ENCODE data around the gene NAIF1.
"Not testable (repeated sequence)": the region's sequence is repeated elsewhere in the genome, so short reads cannot be mapped to it uniquely, and the experiment has no call there.

NAIF1 gene, protein sequence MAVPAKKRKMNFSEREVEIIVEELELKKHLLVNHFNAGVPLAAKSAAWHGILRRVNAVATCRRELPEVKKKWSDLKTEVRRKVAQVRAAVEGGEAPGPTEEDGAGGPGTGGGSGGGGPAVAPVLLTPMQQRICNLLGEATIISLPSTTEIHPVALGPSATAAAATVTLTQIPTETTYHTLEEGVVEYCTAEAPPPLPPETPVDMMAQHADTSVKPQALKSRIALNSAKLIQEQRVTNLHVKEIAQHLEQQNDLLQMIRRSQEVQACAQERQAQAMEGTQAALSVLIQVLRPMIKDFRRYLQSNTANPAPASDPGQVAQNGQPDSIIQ

DNA sequence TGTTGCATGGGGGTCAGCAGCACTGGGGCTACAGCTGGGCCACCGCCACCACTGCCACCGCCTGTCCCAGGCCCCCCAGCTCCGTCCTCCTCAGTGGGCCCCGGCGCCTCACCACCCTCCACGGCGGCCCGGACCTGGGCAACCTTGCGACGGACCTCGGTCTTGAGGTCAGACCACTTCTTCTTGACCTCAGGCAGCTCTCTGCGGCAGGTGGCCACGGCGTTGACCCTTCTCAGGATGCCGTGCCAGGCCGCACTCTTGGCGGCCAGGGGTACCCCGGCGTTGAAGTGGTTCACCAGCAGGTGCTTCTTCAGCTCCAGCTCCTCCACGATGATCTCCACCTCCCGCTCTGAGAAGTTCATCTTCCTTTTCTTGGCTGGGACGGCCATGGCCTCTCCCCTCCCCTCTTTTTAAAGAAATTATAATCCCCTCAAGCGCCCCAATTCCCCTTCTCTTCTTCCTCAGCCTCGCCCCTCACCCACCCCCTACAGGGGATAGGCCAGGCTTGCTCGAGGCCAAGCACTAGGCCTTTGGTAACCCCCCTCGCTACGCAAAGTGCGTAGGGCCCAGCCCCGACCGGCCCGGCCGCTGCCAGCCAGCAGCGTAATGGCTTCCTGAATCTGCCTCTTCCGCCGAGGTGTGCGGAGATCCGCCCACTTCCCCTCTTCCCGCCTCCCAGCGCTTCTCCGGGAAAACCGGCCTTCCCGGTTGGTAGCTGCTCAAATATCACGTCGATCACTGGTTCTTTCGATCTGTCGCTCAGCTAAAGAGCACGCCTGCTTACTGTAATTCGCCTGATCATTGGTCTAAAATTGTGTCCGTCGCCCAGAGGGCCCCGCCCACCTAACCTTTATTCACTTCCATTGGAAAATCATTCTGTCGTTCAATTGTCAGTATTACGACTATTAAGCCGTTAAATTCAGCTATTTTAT is at the start of gene NAIF1:
Gene NAIF1 (minus strand): TSS at position 608 of the 932 bp plus-strand sequence. CDS start 219 bp downstream, at position 389.
- DNase-seq = peak; percentile 99

DNA sequence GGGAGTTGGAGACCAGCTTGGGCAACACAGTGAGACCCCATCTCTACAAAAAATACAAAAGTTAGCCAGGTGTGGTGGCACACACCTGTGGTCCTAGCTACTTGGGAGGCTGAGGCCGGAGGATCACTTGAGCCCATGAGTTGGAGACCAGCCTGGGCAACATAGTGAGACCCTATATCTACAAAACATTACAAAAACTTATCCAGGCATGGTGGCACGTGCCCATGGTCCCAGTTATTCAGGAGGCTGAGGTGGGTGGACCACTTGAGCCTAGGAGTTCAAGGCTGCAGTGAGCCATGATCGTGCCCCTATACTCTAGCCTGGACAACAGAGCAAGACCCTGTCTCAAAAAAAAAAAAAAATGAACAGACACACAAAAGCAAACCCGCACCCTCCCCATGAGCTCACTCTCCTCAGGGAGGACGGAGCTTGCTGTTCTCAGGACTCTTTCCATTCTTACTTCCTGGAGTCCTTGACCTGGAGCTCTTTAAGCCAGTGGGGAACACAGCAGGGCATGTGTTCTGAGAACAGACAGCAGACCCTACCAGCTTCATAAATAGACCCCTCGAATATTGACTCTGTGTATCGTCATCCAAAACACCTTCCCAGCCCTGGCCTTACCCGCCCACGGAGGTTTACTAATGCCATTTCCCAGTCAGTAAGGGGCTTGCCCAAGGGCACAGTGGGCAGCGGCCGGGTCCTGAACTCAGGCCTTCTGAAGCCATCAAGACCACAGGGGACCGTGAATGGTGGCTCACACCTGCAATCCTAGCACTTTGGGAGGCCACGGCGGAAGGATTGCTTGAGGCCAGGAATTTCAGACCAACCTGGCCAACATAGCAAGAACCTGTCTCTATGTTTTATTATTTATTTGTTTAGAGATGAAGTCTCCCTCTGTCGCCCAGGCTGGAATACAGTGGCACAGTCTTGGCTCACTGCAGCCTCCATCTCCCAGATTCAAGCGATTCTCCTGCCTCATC is 49.3 kb upstream of the NAIF1 start:
- no peak for DNase-seq

DNA sequence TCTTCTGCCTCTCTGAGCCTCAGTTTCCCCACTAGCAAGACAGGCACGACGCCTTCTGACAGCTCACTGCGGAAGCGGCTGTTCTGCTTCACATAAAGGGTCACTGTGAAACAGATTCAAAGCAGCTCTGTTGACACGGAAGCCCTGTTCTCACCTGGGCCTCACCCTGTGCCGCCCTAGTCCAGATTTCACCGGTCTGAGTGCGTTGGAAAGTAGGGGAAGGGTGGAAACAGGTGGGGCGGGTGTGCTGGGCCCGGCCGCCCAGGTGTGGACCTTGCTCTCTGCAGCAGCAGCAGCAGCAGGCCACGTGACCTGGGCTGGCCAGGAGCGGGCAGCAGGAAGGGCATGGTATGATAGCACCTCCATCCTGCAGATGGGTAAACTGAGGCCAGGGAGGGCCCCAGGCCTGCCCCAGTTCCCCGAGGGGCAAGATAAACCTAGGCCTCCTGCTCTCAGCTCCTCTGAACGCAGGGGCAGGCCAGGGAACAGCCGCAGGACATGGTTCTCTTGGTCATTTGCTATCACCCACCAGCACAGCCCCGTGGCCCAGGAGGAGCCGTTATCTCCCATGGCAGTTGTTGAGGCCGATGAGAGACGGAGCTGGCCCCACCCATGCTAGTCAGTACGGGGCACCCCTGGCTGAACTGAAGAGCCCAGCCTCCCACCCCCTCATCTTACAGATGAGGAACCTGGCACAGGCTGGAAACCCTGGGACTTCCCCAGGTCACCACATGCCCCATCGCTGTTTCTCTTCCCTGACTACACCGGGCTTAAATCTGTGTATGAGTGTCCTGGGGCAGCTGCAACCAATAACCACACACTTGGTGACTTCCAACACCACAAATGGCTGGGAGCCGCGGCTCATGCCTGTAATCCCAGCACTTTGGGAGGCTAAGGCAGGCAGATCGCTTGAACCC is 48.3 kb upstream of the NAIF1 start:
- DNase-seq = no peak

DNA sequence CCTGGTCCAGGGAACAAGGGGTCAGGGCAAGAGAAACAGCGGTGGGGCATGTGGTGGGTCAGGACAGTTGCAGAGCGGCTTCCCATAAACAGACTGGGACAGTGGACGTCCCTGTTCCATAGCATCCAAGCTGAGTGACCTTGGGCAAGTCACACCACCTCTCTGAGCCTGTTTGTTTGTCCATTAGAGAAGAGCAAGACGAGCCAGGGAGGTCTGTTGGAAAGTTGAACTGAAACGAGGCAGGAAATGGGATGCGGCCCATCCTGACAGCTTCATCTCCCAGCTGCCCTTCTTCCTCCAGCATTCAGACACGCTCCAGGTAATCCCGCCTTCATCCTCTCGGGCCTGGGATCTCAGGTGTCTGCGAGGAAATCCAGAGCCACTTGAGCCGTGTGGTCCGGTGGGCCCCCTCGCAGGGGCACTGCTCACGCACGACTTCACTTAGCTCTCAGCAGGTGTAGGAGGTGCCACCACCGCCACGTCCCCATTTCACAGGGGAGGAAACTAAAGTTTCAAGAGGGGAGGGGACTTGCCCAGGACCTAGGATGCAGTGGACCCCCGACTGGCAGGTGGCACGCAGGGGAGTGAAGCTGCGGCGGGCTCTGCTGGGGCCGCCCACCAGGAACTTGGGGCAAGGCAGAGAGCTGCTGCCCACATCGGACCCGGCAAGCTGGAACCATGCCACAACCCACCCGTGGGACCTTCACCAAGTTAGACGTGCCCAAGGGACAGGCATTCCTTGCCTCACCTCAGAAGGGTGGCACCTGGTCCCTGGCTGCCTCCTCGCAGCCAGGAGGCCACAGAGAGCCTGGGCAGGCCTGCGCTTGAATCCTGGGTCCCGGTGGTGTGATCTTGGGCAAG is 47.4 kb upstream of the NAIF1 start:
- no peak for DNase-seq

DNA sequence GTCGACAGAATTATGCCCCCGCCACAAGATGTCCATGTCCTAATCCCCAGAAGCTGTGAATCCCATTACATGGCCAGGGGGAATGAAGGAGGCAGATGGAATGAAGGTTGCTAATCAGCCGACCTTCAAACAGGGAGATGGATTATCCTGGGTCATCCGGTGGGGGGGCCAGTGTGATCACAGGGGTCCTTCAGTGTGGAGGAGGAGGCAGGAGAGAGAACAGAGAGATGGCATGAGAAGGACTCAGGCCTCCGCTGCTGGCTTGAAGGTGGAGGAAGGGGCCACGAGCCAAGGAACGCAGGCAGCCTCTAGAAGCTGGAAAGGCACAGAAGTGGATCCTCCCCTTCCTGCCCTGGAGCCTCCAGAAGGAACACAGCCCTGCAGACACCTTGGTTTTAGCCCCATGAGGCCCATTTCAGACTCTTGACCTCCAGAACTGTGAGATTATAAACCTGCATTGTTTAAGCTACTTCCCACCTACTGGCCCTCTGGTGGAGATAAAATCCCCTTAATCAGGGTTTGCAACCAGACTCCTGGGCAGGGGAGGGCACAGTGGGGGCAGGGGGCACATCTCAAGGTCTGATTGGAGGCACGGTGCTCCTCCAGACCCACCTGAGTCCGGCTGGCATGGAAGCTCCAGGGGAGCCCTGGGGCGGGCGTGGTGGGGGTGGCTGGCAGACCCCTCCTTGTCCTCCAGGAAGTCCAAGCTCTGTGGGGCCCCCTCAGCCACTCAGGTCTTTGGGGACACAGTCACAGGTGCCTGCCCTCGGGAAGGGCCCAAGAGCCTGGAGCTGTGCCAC is 46.6 kb upstream of the NAIF1 start:
- DNase-seq = no peak

DNA sequence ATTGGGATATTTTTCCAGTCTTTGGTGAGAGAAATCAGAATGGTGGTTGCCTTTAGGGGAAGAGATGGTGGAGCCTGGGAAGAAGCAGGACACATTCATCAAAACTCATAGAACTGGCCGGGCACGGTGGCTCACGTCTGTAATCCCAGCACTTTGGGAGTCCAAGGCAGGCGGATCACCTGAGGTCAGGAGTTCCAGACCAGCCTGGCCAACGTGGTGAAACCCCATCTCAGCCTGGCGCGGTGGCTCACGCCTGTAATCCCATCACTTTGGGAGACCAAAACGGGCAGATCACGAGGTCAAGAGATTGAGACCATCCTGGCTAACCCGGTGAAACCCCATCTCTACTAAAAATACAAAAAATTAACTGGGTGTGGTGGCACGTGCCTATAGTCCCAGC is 44.6 kb upstream of the NAIF1 start:
- DNase-seq = not testable (repeated sequence)

DNA sequence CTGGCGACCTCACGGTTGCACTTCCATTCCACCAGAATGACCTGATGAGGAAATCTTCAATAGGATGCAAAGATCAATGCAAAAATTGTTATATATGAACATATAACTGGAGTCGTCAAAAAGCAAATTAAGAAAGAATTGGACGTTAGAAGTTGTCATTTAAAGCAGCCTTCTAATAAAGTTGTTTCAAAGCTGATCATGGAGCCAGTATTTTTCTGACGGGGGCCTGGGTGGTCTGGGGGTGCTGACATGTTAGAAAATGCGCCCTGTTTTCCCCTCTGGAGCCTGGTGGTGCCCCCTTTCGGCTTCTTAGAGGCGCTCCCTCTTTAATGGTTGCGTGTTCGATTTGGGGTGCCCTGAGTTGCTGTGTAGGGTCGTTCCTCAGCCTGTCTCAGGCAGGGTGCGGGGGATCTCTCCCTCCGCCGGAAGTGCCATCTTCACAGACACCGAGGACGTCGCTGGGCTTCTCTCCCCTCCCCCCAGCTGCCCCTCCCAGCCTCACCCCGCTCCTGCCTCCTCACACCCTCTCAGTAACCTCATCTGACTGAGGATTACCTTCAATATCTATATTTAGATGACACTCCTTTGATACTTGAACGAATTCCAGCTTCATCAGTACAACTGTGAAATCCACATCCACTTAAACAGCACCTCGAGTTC is 42.1 kb upstream of the NAIF1 start:
- no peak for DNase-seq

DNA sequence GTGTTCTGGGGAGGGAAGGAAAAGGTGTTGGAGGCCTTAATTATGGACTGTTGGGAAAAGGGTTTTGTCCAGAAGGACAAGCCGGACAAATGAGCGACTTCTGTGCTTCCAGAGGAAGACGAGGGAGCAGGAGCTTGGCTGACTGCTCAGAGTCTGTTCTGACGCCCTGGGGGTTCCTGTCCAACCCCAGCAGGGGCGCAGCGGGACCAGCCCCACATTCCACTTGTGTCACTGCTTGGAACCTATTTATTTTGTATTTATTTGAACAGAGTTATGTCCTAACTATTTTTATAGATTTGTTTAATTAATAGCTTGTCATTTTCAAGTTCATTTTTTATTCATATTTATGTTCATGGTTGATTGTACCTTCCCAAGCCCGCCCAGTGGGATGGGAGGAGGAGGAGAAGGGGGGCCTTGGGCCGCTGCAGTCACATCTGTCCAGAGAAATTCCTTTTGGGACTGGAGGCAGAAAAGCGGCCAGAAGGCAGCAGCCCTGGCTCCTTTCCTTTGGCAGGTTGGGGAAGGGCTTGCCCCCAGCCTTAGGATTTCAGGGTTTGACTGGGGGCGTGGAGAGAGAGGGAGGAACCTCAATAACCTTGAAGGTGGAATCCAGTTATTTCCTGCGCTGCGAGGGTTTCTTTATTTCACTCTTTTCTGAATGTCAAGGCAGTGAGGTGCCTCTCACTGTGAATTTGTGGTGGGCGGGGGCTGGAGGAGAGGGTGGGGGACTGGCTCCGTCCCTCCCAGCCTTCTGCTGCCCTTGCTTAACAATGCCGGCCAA is 41.3 kb upstream of the NAIF1 start:
- no peak for DNase-seq

DNA sequence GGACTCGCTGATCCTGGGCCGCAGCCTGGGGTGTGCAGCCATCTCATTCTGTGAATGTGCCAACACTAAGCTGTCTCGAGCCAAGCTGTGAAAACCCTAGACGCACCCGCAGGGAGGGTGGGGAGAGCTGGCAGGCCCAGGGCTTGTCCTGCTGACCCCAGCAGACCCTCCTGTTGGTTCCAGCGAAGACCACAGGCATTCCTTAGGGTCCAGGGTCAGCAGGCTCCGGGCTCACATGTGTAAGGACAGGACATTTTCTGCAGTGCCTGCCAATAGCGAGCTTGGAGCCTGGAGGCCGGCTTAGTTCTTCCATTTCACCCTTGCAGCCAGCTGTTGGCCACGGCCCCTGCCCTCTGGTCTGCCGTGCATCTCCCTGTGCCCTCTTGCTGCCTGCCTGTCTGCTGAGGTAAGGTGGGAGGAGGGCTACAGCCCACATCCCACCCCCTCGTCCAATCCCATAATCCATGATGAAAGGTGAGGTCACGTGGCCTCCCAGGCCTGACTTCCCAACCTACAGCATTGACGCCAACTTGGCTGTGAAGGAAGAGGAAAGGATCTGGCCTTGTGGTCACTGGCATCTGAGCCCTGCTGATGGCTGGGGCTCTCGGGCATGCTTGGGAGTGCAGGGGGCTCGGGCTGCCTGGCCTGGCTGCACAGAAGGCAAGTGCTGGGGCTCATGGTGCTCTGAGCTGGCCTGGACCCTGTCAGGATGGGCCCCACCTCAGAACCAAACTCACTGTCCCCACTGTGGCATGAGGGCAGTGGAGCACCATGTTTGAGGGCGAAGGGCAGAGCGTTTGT is 40.5 kb upstream of the NAIF1 start:
- DNase-seq = no peak

DNA sequence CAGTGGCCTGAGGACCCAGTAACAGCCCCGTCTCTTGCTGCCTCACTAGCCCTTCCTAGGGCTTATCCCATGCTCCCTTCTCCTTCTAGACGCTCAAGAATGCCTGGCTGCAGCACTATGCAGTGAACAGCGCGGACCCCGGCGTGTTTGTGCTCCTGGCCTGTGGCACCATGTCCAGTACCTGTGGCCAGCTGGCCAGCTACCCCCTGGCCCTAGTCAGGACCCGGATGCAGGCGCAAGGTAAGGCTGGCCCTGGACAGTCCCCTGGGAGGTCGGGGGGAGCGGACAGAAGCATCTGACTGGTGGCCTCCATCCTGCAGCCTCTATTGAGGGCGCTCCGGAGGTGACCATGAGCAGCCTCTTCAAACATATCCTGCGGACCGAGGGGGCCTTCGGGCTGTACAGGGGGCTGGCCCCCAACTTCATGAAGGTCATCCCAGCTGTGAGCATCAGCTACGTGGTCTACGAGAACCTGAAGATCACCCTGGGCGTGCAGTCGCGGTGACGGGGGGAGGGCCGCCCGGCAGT is 39.9 kb upstream of the NAIF1 start:
- no peak for DNase-seq

DNA sequence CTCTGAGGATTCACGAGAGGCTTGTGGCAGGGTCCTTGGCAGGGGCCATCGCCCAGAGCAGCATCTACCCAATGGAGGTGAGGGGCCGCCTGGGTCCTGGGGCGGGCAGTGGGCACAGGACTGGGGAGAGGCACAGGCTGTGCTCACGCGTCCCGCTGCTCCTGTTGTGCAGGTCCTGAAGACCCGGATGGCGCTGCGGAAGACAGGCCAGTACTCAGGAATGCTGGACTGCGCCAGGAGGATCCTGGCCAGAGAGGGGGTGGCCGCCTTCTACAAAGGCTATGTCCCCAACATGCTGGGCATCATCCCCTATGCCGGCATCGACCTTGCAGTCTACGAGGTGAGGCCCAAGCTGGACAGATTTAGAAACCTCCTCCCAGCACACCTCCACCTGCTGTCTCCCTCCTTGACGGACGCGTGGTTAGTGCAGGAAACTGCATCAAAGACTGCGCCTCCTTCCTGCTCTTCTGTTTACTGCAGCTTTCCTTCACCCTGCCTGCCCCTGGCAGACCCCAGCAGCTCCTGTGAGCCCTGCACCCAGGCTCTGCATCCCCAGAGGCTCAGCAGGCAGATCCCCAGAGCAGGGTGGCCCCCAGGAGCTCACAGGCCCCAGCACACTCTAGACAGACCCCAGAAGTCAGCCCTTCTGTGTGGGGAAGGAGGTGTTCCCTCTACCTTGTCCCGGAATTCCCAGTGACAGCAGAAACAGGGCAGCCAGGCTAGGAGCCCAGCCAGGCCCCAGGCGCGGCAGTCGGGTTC is 39.2 kb upstream of the NAIF1 start:
- DNase-seq = no peak

DNA sequence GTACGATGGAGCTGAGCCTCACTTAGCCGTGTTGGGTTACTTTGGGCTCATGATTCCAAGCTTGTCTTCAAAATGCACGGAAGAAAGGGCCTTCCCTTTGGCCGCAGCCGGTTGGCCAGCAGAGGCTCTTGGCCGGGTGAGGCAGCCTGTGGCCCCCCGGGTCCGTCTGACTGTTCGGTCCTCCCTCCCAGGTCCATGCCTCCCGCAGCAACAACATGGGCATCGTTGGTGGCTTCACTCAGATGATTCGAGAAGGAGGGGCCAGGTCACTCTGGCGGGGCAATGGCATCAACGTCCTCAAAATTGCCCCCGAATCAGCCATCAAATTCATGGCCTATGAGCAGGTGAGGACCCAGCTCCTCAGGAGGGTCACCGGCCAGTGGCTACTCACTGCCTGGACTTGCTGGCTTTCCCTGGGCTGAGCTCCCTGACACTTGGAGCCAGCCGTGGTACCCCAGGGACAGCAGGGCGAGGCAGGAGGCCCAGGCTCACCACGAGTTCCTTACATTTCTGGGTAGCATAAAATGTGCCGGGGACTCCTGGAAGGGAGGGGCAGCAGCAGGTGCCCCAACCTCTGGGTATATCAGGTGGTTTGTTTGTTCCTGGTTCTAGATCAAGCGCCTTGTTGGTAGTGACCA is 38.5 kb upstream of the NAIF1 start:
- DNase-seq = no peak

DNA sequence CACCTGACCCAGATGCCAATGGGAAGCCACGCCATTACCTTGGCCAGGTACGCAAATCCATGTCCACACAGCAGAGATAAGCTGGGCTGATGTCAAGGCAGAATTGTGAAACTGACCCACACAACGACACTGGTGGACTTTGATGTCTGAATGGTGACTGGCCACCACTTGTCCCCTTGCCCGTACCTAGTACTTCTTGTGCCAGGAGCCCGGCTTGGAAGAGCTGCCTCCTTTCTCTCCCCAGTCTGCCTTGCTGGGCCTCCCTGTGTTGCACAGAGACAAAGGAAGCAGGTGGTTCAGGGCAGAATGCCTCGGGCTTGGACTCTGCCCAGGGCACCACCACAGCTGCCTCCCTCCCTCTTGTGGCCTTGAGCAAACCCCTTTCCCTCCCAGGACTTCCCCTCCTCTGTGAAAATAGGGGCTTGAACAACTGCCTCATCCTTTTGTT is 37.1 kb upstream of the NAIF1 start:
- DNase-seq = peak; percentile 41

DNA sequence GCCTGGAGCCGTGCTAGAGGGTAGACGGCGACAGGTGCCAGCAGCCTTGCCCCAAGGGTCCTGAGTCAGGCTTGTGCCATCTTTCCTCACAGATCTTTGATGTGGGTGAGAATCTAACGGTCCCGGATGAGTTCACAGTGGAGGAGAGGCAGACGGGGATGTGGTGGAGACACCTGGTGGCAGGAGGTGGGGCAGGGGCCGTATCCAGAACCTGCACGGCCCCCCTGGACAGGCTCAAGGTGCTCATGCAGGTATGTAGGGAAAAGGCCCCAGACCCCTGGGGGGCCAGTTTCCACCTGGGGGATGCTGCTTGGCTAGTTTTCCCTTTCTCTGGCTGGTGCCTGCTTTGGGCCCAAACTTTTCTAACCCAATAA is 36.5 kb upstream of the NAIF1 start:
- DNase-seq = no peak

DNA sequence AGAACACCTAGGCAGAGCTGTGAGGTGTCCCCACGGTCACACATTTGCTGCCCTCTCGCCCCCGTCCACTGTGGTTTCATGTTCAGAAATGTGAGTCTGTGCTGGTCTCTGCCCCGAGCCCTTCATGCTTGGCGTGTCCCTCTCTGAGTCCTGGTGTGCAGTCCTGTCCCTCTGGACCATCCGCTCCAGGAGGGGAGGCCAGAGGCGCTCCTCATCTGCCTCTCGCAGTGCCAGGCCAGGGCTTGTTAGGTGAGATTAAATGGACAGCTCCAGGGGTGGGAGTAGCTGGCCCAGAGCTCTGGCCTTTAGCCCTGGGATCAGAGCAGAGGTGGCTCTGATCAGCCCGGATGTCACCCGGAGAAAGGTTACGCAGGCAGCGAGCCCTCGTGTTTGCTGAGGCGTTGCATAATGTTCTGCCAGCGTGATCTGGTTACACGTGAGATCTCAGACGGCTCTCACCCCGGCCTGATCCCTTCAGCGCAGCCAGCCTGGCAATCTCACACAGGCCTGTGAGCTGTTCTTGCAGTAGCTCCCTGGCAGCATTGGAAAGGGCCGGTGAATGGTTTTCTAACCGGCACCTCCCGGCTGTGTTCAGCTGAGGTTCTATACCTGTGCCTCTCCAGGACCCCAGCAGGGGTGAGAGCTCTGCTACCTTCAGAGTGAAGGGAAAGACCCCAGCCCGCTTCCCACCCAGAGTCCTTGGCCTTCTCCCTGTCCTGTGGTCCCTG is 35.9 kb upstream of the NAIF1 start:
- no peak for DNase-seq
